ENCODE measurements around the gene GPX6. TPM values are rescaled to one million over a fixed set of nuclear protein-coding genes. Genes with fewer than 3 reads are reported as not detected.

GPX6 gene
- total and polyA plus RNA-seq, 10 of the 15 experiments (the other 5 are each of a cell fraction or from before 2014, with no cell fraction given), result not detected

DNA sequence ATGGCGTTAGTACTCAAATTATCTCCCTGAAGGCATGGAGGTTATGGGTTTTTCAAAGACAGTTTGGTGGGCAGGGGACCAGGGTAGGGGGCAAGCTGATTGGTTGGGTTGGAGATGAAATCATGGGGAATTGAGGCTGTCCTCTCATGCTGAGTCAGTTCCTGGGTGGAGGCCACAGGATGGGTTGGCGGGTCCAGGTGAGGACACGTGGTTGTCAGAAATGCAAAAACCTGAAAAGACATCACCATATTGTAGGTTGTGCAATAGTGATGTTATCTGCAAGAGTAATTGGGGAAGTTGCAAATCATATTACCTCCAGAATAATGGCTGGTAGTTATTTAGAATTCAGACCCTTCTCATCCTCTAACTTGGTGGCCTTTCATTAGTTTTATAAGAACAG, 30.1 kb downstream of the GPX6 start:
- BruUV-seq (replicated peaks), result no TSS peak
- WGBS (ENCODE audit: insufficient coverage, insufficient replicate concordance, low lambda C conversion rate, missing lambda C conversion rate), result 72% methylated on average over 3 of the region's 3 CpGs
- no peaks in the 10 kb centered on the region; the same call in 2 of the 3 replicates for H3K9me3 ChIP-seq (replicated peaks; ENCODE audit: control insufficient read depth, insufficient read depth, low read length)
- intact Hi-C loops (cut with micrococcal nuclease; ENCODE audit: unreplicated experiment), result loop anchor here (5.0 kb wide), 1 partner anchor 88 kb away; the partner anchor contains the start of gene ZSCAN12
- H3K36me3 ChIP-seq (ENCODE audit: control insufficient read depth in 2 of 2, insufficient read depth in 2 of 2, low read length in 1 of 2), result no peaks in the 10 kb centered on the region
- ATAC-seq (no peak), FAIRE-seq (no peak), DNase-seq (ENCODE audit: low read depth, low spot score) (no peak)
- POLR2A ChIA-PET, result no interaction called here
- CTCF ChIA-PET, result no interaction called here
- peaks cover 2 to 3% of the 10 kb centered on the region in 2 experiments; a peak in 3 of 4 replicates for H3K27me3 ChIP-seq (replicated peaks in 1 of 2; ENCODE audit: control insufficient read depth in 2 of 2, insufficient read depth in 2 of 2, low read length in 1 of 2)
- in situ Hi-C loops (cut with MboI), result no loop called here
- SMC1A ChIA-PET (ENCODE audit: uncharacterized antibody, unreplicated experiment), result no interaction called here
- TF ChIP-seq TAF1 (IDR thresholded peaks at IDR 0.05; ENCODE audit: borderline replicate concordance, low read depth, low read length), result no peak
- no peak for TF ChIP-seq RB1 (IDR thresholded peaks at IDR 0.05; ENCODE audit: borderline replicate concordance)
- TF ChIP-seq, protein P1, sequence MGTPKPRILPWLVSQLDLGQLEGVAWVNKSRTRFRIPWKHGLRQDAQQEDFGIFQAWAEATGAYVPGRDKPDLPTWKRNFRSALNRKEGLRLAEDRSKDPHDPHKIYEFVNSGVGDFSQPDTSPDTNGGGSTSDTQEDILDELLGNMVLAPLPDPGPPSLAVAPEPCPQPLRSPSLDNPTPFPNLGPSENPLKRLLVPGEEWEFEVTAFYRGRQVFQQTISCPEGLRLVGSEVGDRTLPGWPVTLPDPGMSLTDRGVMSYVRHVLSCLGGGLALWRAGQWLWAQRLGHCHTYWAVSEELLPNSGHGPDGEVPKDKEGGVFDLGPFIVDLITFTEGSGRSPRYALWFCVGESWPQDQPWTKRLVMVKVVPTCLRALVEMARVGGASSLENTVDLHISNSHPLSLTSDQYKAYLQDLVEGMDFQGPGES (IDR thresholded peaks at IDR 0.05), result no peak
- TF ChIP-seq BRCA1 (IDR thresholded peaks at IDR 0.05; ENCODE audit: low read depth, low read length), result no peak
- no peak for TF ChIP-seq BCLAF1 (IDR thresholded peaks at IDR 0.05)
- no peak for TF ChIP-seq MTA2 (IDR thresholded peaks at IDR 0.05; ENCODE audit: low read depth)
- no peak for TF ChIP-seq ZBTB40 (IDR thresholded peaks at IDR 0.05; ENCODE audit: borderline replicate concordance)
- TF ChIP-seq ZNF24 (IDR thresholded peaks at IDR 0.05), result no peak
- no peak for TF ChIP-seq HDAC6 (IDR thresholded peaks at IDR 0.05; ENCODE audit: unreplicated experiment)
- no peak for TF ChIP-seq PAX8 (IDR thresholded peaks at IDR 0.05)
- no peak for TF ChIP-seq TCF3 (IDR thresholded peaks at IDR 0.05; ENCODE audit: borderline replicate concordance, insufficient read depth, low read depth, low read length)
- no peak for TF ChIP-seq PAX5 (IDR thresholded peaks at IDR 0.05; ENCODE audit: borderline replicate concordance, low read depth, low read length)
- TF ChIP-seq SMC3 (IDR thresholded peaks at IDR 0.05; ENCODE audit: borderline replicate concordance, low read length), result no peak
- no peak for TF ChIP-seq ASH2L (IDR thresholded peaks at IDR 0.05; ENCODE audit: borderline replicate concordance, low read depth)
- TF ChIP-seq WRNIP1 (IDR thresholded peaks at IDR 0.05; ENCODE audit: borderline replicate concordance, low read depth, low read length), result no peak
- no peak for TF ChIP-seq TCF7 (IDR thresholded peaks at IDR 0.05; ENCODE audit: borderline replicate concordance)
- no peak for TF ChIP-seq EZH2 (IDR thresholded peaks at IDR 0.05; ENCODE audit: borderline replicate concordance, control insufficient read depth, low read depth, low read length)
- TF ChIP-seq SIX5 (IDR thresholded peaks at IDR 0.05; ENCODE audit: low read depth, low read length, severe bottlenecking), result no peak
- RAD21 ChIA-PET (ENCODE audit: unreplicated experiment), result no interaction called here
- H4K20me1 ChIP-seq (ENCODE audit: control insufficient read depth, insufficient read depth), result no peaks in the 10 kb centered on the region
- H2AFZ ChIP-seq (ENCODE audit: control insufficient read depth, low read depth, low read length), result no peak overlapping the region
- H3K79me2 ChIP-seq (ENCODE audit: control insufficient read depth, insufficient read depth, low read length), result no peaks in the 10 kb centered on the region
- H3K27ac ChIP-seq (ENCODE audit: control insufficient read depth, insufficient read depth), result no peak overlapping the region
- H3K4me3 ChIP-seq, result no peak overlapping the region
- no peak overlapping the region for H3K4me2 ChIP-seq (ENCODE audit: control insufficient read depth, insufficient read depth)
- H3K9ac ChIP-seq (ENCODE audit: control insufficient read depth, insufficient read depth, low read length), result no peak overlapping the region
- H3K4me1 ChIP-seq (ENCODE audit: control insufficient read depth, insufficient read depth, low read length), result no peaks in the 10 kb centered on the region

Measured in GM12878 (cell line).